ENCODE results near the gene ROPN1L.

DNA sequence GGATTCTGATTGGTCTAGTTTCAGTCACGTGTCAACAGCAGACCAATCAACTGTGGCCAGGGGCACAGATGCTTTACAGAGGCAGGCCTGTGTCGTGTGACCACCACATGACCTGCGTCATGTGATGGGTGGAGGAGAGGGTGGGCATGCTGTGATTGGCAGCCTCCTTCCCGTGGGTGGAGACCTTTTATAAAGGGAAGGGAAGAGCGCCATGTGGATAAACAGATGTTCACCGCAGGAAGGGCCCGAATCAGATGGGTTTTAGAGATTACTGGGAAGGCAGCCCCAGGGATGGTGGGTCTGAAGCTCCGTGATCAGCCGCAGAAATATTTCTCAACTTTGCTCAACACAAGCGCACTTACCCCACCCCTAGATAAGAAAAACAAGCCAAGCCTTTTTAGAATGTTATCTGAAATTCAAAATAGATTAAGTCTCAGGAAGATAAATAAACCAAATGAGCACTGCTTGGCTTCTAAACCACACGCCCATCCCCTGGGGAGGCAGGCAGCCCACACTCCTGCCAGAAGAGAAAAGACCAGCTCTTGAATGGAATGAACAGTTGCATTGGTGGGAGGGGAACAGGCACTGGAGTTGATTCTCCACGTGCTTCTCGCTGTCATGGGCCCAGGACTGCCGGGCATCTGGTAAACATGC, 43.6 kb downstream of the ROPN1L start:
- TF ChIP-seq, protein P1, sequence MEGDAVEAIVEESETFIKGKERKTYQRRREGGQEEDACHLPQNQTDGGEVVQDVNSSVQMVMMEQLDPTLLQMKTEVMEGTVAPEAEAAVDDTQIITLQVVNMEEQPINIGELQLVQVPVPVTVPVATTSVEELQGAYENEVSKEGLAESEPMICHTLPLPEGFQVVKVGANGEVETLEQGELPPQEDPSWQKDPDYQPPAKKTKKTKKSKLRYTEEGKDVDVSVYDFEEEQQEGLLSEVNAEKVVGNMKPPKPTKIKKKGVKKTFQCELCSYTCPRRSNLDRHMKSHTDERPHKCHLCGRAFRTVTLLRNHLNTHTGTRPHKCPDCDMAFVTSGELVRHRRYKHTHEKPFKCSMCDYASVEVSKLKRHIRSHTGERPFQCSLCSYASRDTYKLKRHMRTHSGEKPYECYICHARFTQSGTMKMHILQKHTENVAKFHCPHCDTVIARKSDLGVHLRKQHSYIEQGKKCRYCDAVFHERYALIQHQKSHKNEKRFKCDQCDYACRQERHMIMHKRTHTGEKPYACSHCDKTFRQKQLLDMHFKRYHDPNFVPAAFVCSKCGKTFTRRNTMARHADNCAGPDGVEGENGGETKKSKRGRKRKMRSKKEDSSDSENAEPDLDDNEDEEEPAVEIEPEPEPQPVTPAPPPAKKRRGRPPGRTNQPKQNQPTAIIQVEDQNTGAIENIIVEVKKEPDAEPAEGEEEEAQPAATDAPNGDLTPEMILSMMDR (conservative IDR thresholded peaks at IDR 0.05), result no peak
- TF ChIP-seq ZFX (IDR thresholded peaks at IDR 0.05), result no peak
